ENCODE measurements around the gene ZFP91. TPM values are rescaled to one million over a fixed set of nuclear protein-coding genes. Genes with fewer than 3 reads are reported as not detected.

The ZFP91 gene
- total RNA-seq, 4 donors from 2014 or later, result 64.9 to 94.8 (median 89.7) TPM

- ATAC-seq, result no peak
- 54 to 76% methylated on average over 3 of the region's 3 CpGs for WGBS, 2 donors (ENCODE audit: low coverage in 1 of 2)
- Histone ChIP-seq H3K27ac (no peak overlapping the region), H3K9me3 (no peaks in the 10 kb centered on the region), H3K36me3 (no peaks in the 10 kb centered on the region), H3K4me3 (no peak overlapping the region), H3K4me1 (peaks cover 0 to 17% (median 0%) of the 10 kb centered on the region in 3 donors), H3K27me3 (no peaks in the 10 kb centered on the region)
- no peak for TF ChIP-seq EP300 (IDR thresholded peaks at IDR 0.05)
- no peak for TF ChIP-seq POLR2A (IDR thresholded peaks at IDR 0.05)
- TF ChIP-seq CTCF (IDR thresholded peaks at IDR 0.05), result no peak
- no peak for TF ChIP-seq POLR2AphosphoS5 (IDR thresholded peaks at IDR 0.05)
These were observed 57.7 kb downstream of the ZFP91 start for GRCh38 chr11:58636587-58636986.

GRCh38 chr11:58637371-58637770, 58.5 kb downstream of the ZFP91 start:
- WGBS, 2 donors (ENCODE audit: low coverage in 1 of 2), result 18 to 39% methylated on average over 2 of the region's 2 CpGs
- Histone ChIP-seq H3K27me3 (no peaks in the 10 kb centered on the region), H3K4me3 (no peak overlapping the region), H3K9me3 (no peaks in the 10 kb centered on the region), H3K4me1 (peaks cover 0 to 17% (median 0%) of the 10 kb centered on the region in 3 donors), H3K27ac (no peak overlapping the region), H3K36me3 (no peaks in the 10 kb centered on the region)
- no peak for ATAC-seq
- no peak for TF ChIP-seq EP300 (IDR thresholded peaks at IDR 0.05)
- no peak for TF ChIP-seq POLR2A (IDR thresholded peaks at IDR 0.05)
- TF ChIP-seq POLR2AphosphoS5 (IDR thresholded peaks at IDR 0.05), result no peak
- TF ChIP-seq CTCF (IDR thresholded peaks at IDR 0.05), result no peak

- Histone ChIP-seq H3K27me3 (no peaks in the 10 kb centered on the region), H3K4me1 (peaks cover 0 to 17% (median 0%) of the 10 kb centered on the region in 3 donors), H3K4me3 (no peak overlapping the region), H3K9me3 (no peaks in the 10 kb centered on the region), H3K36me3 (no peaks in the 10 kb centered on the region), H3K27ac (no peak overlapping the region)
- no peak for TF ChIP-seq POLR2A (IDR thresholded peaks at IDR 0.05)
- TF ChIP-seq POLR2AphosphoS5 (IDR thresholded peaks at IDR 0.05), result no peak
- no peak for TF ChIP-seq CTCF (IDR thresholded peaks at IDR 0.05)
- TF ChIP-seq EP300 (IDR thresholded peaks at IDR 0.05), result no peak
- ATAC-seq, result no peak
- 67% methylated on average over 2 of the region's 6 CpGs; no CpG with 5 or more reads in 1 of the 2 donors for WGBS, 2 donors (ENCODE audit: low coverage in 1 of 2)
These were observed 60.2 kb downstream of the ZFP91 start for GRCh38 chr11:58639103-58639502.

- TF ChIP-seq POLR2A (IDR thresholded peaks at IDR 0.05) (no peak), POLR2AphosphoS5 (IDR thresholded peaks at IDR 0.05) (no peak), EP300 (IDR thresholded peaks at IDR 0.05) (no peak), CTCF (IDR thresholded peaks at IDR 0.05) (no peak)
- Histone ChIP-seq H3K4me3 (no peak overlapping the region), H3K27ac (no peak overlapping the region), H3K9me3 (no peaks in the 10 kb centered on the region), H3K27me3 (no peaks in the 10 kb centered on the region), H3K4me1 (peaks cover 0 to 17% (median 0%) of the 10 kb centered on the region in 3 donors), H3K36me3 (no peaks in the 10 kb centered on the region)
- ATAC-seq, result no peak
- WGBS, 2 donors (ENCODE audit: low coverage in 1 of 2), result 45 to 50% methylated on average over 2 of the region's 2 CpGs
These were observed 60.8 kb downstream of the ZFP91 start for GRCh38 chr11:58639669-58640068.

DNA sequence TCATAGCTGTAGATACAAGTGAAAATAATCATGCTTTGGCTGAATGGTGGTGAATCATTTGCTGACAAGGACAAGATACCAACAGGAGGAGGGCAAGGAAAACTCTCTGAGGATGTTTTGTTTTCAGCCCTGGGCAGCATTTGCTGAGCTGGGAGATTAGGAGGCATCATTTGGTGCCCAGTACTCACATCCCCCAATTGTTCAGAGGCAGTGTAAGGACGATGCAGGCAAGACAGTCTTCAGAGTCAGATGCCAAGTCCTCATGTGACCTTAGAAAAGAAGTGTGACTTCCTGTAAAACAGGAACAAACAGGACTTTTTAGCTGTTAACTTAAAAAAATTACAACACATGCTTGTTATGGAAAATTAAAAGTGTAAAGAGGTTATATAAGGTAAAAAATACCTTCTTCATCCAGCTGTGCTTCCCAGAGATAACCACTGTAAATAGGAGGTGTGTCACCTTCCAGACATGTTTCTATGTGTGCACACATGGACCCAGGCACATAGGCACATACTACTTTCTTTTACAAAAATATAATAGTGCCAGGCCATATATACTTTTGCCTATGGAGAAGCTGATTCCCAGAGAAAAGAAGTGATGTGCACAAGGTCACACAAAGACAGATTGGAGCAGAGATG, 61.6 kb downstream of the ZFP91 start:
- Histone ChIP-seq H3K4me1 (peaks cover 0 to 17% (median 0%) of the 10 kb centered on the region in 3 donors), H3K4me3 (no peak overlapping the region), H3K27ac (no peak overlapping the region), H3K9me3 (peaks cover 0 to 1% (median 0%) of the 10 kb centered on the region in 3 donors), H3K27me3 (peaks cover 4% of the 10 kb centered on the region), H3K36me3 (no peaks in the 10 kb centered on the region)
- no peak for TF ChIP-seq POLR2A (IDR thresholded peaks at IDR 0.05)
- TF ChIP-seq EP300 (IDR thresholded peaks at IDR 0.05), result no peak
- no peak for TF ChIP-seq CTCF (IDR thresholded peaks at IDR 0.05)
- TF ChIP-seq POLR2AphosphoS5 (IDR thresholded peaks at IDR 0.05), result no peak
- no peak for ATAC-seq
- WGBS, 2 donors (ENCODE audit: low coverage in 1 of 2), result 0% methylated on average over 1 of the region's 1 CpG; no CpG with 5 or more reads in 1 of the 2 donors
